GM12875 (cell line): ENCODE measurements around the gene PTPRJ.

ENCODE experiments used
- H3K4me3 ChIP-seq: one replicate; pipeline ENCODE4 v1.5.1; 2011; ENCODE audit warnings: low read depth, low read length, control low read depth
- TF ChIP-seq, protein P1 (sequence below): IDR thresholded peaks from 2 replicates; pipeline ENCODE4 v1.5.1; 2011; ENCODE audit warnings: low read depth, mild to moderate bottlenecking, control low read depth, inconsistent platforms, low read length, moderate library complexity, borderline replicate concordance; ENCODE audit not compliant: insufficient read depth

The PTPRJ gene

DNA sequence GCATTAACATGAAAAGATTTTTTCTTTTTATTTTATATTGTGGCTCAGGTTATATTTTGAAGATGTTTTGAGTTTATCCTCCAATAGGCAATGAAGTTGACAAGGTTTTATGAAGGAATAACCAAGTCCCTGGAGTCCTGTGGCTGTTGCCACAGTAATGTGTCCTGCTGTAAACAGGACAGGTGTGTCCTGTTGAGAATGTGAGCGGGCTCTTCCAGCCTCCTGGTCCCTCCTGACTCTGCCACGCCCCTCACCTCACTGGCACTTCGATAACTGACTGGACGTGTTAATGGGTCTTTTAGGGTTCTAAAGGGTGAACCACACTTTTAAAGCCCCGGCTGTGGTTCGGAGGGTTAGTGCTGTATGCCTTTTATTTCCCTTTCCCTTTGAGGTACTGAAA lies 188.5 kb downstream of the PTPRJ start:
- TF ChIP-seq, protein P1, sequence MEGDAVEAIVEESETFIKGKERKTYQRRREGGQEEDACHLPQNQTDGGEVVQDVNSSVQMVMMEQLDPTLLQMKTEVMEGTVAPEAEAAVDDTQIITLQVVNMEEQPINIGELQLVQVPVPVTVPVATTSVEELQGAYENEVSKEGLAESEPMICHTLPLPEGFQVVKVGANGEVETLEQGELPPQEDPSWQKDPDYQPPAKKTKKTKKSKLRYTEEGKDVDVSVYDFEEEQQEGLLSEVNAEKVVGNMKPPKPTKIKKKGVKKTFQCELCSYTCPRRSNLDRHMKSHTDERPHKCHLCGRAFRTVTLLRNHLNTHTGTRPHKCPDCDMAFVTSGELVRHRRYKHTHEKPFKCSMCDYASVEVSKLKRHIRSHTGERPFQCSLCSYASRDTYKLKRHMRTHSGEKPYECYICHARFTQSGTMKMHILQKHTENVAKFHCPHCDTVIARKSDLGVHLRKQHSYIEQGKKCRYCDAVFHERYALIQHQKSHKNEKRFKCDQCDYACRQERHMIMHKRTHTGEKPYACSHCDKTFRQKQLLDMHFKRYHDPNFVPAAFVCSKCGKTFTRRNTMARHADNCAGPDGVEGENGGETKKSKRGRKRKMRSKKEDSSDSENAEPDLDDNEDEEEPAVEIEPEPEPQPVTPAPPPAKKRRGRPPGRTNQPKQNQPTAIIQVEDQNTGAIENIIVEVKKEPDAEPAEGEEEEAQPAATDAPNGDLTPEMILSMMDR, result no peak

DNA sequence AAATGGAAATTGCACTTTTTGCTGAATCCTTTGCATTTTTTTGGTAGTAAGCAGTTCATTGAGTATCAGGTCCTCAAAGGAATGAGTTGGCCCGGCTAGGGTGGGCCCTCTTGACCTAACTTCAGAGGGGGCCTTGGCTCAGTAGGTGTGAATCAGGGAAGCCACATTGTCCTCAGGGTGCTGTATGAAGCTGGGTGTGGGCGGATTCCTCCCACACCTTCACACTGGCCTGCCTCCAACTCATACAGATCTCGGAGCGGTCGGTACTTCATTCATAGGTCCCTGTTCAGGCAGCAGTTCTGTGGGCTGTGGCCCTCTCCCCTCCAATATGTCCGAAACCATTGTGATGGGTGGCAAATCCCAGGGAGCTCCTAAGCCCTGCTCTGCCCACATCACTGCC lies 188.9 kb downstream of the PTPRJ start:
- no peak overlapping the region for H3K4me3 ChIP-seq
- TF ChIP-seq, protein P1, result no peak

More for the DNA sequence above, 188.5 kb downstream of the PTPRJ start:
- H3K4me3 ChIP-seq, result no peak overlapping the region

DNA sequence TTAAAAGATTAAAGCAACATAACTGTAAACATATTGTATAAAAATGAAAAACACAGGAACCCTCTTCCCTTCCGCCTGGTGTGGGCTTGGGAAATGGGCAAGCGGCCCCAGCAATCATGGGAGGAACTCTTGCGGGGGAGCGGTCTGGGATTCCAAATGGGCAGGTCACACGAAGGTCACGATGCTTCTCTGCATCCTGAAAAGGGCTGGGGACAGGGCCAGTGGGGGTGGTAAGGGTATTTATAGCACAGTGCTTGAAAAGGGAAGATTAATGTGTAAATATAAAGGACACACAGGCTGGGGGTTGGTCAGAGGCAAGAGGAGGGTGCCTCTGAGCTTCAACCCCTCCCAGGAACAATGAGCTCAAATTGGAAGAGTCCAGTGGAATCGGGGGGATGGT lies 189.4 kb downstream of the PTPRJ start:
- H3K4me3 ChIP-seq, result no peak overlapping the region
- TF ChIP-seq, protein P1, result no peak

DNA sequence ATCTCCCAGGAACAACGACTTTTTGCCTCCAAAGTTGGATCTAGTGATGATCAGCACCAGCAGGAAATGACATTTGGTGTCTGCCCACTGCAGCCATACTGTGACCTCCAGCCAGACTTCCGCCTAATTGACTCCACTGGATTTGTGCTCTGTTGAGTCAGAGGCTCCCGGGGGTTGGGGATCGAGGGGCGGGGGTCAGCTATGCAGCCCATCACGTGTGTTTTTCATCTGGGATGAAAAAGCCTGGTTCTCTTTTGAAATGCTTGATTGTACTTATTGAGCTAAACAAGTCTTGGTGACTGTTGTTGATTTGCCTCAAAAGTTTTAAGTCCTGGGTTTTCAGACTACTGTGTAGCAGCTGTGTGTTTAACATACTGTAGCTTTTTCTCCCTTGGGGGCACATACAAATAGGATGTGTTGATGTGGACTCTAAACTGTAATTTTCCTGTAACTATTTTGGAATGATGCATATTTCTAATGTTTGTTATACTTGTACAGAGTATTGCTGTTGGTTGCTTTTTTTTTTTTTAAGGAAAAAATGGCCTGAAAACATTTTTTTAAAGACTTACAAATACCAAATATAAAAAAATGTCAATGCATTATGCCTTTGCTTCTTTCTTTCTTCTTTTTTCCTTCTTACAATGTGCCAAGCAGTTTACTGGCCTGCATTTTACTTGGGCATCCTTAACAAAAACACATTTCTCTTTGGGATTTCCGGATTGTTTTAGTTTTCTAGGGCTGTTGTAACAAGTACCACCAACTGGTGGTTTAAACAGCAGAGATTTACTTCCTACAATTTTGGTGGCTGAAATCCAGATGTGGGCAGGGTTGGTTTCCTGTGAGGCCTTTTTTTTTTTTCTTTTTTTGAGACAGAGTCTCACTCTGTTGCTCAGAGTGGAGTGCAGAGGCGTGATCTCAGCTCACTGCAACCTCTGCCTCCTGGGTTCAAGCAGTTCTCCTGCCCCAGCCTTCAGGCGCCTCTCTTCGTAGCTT lies 190.2 kb downstream of the PTPRJ start:
- H3K4me3 ChIP-seq, result no peak overlapping the region
- TF ChIP-seq, protein P1, result no peak

DNA sequence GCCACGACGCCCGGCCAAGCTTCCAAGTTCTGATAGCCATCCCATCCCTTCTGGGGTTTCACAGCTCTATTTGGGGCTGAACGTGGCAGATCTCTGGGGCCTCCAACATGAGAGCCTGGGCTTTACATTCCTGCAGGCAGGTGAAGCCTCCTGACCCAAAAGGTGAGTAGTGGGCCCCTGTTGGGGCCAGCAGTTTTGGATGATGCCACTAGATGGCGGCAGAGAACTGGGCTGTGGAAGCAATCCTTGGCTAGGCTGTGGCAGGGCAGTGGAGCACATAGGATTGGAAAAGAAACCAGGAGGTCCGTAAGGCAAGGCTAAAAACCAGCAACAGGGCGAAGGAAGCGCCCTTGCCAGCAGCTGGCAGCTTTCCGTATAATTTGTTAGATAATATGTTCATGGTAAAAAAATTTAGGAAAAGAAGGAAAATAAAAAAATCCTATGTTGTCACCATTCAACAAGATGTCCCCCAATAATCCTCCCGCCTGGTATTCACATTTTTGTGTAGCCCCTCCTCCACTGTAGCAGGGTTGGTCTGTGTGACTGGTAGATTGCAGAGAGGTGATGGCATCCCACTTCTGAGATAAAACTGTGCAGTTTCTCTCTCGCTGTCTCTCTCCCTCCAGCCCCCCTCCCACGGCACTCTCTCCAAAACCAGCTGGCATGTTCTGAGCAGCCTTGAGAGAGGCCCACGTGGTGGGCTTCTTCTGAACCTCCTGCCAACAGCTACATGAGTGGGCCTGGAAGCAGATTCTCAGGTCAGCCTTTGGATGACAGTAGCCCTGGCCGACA lies 192.7 kb downstream of the PTPRJ start:
- H3K4me3 ChIP-seq, result no peak overlapping the region
- TF ChIP-seq, protein P1, result peak; percentile 94

DNA sequence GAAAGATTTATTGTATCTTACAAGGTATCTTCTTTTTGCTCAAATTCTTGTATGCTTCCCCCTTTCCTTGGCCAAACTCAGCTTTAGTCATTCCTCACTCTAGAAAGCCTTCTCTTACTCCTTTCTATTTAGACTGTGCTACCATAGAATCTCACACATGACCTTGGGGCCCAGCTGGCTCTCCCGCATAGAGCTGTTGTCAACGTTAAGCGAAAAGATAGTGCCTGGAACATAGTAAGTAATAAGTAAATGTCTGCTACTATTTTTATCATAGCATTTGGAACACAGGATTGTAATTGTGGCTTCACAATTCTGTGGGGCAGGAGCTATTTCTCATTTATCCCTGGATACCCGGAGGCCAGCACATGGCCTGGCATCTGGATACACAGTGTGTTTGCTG lies 197.3 kb downstream of the PTPRJ start:
- TF ChIP-seq, protein P1, result no peak
- H3K4me3 ChIP-seq, result no peak overlapping the region
